ENCODE measurements around the gene MYCBP.

Gene MYCBP

GRCh38 chr1:38859561-38860453 is 13.3 kb downstream of the MYCBP start, which contains the start of gene RRAGC (continued):
- TF ChIP-seq MZF1 (tag by site-specific recombination; IDR thresholded peaks at IDR 0.05; ENCODE audit: borderline replicate concordance), result no peak
- TF ChIP-seq ZNF121 (tag by site-specific recombination; IDR thresholded peaks at IDR 0.05), result no peak
- TF ChIP-seq ZNF600 (tag by site-specific recombination; IDR thresholded peaks at IDR 0.05), result peak; percentile 89
- no peak for TF ChIP-seq OVOL3 (tag by site-specific recombination; IDR thresholded peaks at IDR 0.05)
- peak; percentile 81 for TF ChIP-seq ZNF24 (tag by site-specific recombination; IDR thresholded peaks at IDR 0.05)
- no peak for TF ChIP-seq ZFP41 (tag by site-specific recombination; IDR thresholded peaks at IDR 0.05; ENCODE audit: borderline replicate concordance)
- TF ChIP-seq ZNF585B (tag by site-specific recombination; IDR thresholded peaks at IDR 0.05), result no peak
- TF ChIP-seq PRDM10 (tag by site-specific recombination; IDR thresholded peaks at IDR 0.05), result no peak
- TF ChIP-seq ZNF157 (tag by site-specific recombination; IDR thresholded peaks at IDR 0.05), result no peak
- no peak for TF ChIP-seq PRDM4 (tag by site-specific recombination; IDR thresholded peaks at IDR 0.05)
- no peak for TF ChIP-seq HOXD13 (CRISPR knock-in tag; IDR thresholded peaks at IDR 0.05; ENCODE audit: borderline replicate concordance)
- TF ChIP-seq ZNF501 (tag by site-specific recombination; IDR thresholded peaks at IDR 0.05), result peak; percentile 61; the same call in 1 of the 2 replicates
- TF ChIP-seq HOXA7 (CRISPR knock-in tag; IDR thresholded peaks at IDR 0.05; ENCODE audit: borderline replicate concordance), result no peak
- TF ChIP-seq ZNF26 (tag by site-specific recombination; IDR thresholded peaks at IDR 0.05), result no peak
- no peak for TF ChIP-seq ZBTB10 (tag by site-specific recombination; IDR thresholded peaks at IDR 0.05)
- TF ChIP-seq ZNF560 (tag by site-specific recombination; IDR thresholded peaks at IDR 0.05; ENCODE audit: borderline replicate concordance), result no peak
- no peak; the same call in 1 of the 2 replicates for TF ChIP-seq ZFP37 (tag by site-specific recombination; IDR thresholded peaks at IDR 0.05)
- TF ChIP-seq ZNF426 (tag by site-specific recombination; IDR thresholded peaks at IDR 0.05), result no peak
- TF ChIP-seq TSHZ1 (tag by site-specific recombination; IDR thresholded peaks at IDR 0.05; ENCODE audit: borderline replicate concordance), result peak; percentile 49; the same call in 1 of the 2 replicates
- TF ChIP-seq ZNF624 (tag by site-specific recombination; IDR thresholded peaks at IDR 0.05), result no peak
- no peak for TF ChIP-seq ZNF138 (tag by site-specific recombination; IDR thresholded peaks at IDR 0.05; ENCODE audit: borderline replicate concordance)
- no peak for TF ChIP-seq ZNF280C (tag by site-specific recombination; IDR thresholded peaks at IDR 0.05)
